T-helper 1 cell (primary cell): ENCODE data around the gene LILRA6.
A peak's percentile ranks its signal among the peaks of the same experiment; 100 is the strongest.
"Not testable (repeated sequence)": the region's sequence is repeated elsewhere in the genome, so short reads cannot be mapped to it uniquely, and the experiment has no call there.

Experiments
- DNase-seq, 5 donors: peaks; one replicate each; pipeline ENCODE4 v3.0.0-alpha.2; 2012 to 2020
- total RNA-seq, 4 donors: gene quantifications; one replicate each; lab custom pipeline; 2026; lab: John Stamatoyannopoulos, UW

Gene LILRA6
- total RNA-seq = 0.23 to 1.3 (median 0.42) reads per million in 4 donors

DNA sequence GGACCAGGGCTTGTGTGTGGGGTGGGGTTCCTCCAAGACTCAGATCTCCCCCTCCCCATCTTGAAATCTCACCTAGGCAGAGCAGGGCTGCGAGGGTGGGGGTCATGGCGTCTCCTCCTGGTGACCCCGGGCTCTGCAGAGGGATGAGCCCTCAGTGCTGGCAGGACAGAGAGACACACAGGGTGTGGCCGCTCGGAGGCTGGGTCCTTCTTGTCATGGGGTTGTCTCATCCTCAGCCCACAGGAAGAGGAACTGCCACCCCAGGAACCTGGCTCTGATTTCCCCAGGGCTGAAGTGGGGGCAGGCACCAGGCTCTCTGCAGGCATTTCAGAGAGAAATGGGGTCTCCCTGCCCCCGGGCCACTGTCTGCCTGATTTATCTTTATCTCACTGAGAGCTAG is at the start of gene LILRA6:
LILRA6 (minus strand) TSS at position 145 of the 400 bp plus-strand sequence.
- DNase-seq = not testable (repeated sequence)

DNA sequence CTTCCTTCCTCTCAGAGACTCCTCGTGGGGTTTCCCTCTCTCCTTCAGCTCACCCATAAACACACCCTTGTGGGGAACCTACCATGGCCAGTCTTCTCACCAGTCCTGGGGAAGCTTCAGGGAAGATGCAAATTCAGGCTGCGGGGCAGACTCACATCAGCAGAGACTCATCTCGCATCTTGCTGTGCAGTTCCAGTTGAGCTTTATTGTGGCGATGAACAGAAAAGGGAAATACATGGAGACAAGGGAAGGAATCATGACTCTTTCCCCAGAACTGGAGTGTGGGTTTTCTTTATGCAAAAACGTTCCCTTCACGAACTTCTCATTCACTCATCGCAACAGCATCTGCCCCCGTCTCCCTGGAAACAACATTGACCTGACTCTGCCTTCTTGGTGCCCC is 46.6 kb upstream of the LILRA6 start:
- DNase-seq = not testable (repeated sequence)

DNA sequence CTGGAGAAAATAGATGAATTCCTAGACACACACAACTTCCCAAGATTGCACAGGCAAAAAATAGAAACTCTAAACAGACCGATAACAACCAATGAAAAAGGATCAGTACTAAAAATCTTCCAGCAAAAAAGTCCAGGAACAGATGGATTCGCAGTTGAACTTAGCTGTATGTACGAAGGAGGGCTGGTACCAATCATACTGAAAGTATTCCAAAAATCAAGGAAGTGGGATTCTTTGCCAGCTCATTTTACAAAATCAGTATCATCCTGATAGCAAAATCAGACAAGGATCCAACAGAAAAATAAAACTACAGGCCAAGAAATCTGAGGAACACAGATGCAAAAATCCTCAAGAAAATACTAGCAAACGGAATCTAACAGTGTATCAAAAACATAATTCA is 44.9 kb upstream of the LILRA6 start:
- no peak for DNase-seq

DNA sequence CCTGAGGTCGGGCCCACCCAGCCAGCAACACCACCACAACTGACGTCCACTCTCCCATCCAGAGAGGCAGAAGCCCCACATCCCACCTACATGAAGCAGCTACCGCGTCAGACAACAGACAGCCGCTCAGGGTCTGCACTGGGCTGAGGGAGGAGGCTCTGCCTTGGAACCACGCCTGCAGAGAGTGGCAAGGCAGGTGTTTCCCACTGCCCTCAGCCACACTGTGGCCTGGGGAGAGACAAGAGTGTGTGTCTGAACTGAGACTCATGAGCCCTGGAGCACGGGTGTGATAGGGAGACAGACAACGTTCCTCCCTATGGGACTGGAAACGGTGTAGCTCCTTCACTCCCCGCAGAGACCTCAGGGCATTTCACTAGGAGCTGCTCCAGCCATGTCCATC is 43.7 kb upstream of the LILRA6 start:
- DNase-seq = not testable (repeated sequence)

DNA sequence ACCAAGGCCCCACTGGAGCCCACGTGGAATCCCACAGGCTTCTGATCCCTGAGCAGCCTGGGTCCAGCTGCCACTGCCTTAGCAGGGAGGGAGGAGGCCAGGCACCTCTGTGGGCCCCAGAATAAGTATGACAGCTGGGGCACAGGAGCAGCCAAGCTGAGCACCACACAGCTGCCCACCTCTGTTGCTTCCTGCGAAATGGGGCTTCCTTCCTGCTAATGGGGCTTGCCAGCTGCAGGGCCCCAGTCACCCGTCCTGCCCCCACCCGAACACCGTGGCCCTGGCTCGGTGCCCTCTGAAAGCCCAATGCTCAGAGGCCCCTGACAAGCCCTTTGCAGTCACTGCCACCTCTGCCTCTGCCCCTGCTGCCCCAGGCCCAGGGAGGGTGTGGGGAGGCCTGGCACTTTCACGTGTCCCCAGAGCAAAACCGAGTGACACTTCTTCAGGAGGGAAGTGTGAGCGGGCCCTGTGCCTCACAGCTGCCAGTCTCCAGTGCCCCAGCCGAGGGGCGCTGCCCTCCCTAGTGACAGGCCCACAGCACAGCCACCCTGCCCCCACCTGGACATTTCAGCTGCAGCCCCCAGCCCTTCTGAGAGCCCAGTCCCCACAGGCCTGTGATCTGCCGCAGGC is 43.0 kb upstream of the LILRA6 start:
- DNase-seq = not testable (repeated sequence)

DNA sequence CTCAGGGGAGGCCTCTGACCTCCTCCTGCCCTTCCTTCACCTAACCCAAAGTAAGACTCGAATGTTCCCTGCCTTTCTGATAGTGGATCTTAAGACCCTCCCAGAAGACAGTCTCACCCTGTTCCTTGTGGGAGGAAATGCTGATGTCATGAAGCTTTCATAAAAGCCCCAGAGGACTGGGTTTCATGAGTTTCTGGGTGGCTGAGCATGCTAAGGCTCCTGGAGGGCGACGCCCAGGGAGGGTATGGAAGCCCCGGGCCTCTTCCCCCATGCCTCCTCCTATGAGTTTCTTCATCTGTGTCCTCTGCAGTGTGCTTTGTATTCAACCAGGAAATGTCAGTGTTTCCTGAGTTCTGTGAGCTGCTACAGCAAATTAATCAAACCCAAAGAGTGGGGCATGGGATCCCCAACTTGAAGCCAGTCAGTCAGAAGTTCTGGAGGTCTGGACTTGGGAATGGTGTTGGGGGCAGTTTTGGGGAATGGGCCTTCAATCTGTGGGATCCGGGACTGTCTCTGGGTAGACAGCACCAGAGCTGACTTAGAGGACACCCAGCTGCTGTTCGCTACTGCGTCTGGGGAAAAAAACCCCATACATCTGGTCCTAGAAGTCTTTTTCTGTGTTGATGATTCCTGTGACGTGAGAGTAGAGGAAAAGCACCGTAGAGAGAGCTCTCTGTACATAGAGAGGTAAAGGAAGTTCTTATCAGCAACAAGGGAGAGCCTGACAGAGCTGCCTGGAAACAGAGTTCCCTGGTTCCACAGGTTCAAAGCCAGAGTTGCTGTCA is 40.3 kb upstream of the LILRA6 start:
- no peak for DNase-seq

DNA sequence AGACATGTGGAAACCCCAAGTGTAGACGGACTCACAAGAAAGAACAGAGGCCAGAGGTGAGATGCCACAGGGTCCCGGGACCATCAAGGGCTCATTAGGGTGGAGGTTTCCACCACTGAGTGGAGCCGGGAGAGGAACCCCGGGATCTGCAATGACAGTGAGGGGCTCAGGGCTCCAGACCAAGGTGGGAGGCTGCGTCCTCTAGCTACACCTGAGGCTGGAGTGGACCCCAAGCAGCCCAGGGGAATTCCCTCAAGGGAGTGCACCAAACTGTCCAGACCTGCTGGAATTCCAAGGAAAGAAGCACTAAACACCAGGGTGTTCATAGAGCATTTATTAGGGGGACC is 39.1 kb upstream of the LILRA6 start:
- DNase-seq = not testable (repeated sequence)

DNA sequence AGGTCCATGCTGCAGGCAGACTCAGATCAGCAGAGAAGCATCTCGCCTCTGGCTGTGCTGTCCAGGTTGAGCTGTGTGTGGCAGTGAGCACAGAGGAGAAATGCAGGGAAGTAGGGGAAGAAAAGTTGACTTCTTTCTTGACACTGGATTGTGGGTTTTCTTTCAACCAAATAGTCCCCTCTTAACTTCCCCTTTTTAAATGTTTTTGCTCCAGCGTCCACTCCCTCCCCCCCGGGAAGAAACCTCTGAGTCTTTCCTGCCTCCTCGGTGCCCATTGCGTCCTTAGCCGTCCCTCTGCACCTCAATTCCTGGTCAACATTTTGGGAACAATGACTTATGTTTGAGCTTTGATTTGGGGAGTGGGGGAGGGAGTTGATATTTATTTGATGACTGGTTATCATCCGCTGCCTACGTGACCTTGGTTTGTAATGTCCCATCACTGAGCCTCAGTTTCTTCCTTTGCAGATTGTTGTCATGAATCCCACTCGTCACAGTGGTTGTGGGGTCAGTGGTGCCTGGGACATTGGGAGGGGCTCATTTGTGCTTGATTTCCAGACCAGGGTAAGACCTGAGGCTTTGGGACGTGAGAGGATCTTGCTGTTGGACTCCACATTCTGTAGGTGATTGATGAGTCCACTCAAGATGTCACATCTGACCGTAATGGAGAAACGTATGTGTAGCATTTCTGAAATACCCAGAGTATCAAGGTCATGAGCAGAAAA is 38.6 kb upstream of the LILRA6 start, which contains the start of gene LILRB2:
LILRB2 (minus strand) TSS at position 104 of the 722 bp plus-strand sequence. CDS start 614 bp downstream, outside the sequence.
- DNase-seq = no peak

DNA sequence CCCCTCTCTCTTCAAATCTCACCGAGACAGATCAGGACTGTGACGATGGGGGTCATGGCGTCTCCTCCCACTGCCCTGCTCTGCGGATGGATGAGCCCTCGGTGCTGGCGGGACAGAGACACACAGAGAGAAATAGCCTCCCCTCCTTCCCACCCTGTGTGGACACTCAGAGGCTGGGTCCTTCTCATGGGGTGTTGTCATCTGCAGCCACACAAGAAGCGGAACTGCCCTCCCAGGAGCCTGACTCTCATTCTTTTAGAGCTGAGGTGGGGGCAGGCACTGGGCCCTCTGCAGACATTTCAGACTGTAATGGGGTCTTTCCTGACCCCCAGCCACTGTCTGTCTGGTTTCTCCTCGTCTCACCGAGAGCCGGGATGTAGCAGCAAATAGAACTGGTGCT is 37.9 kb upstream of the LILRA6 start:
- not testable (repeated sequence) for DNase-seq

DNA sequence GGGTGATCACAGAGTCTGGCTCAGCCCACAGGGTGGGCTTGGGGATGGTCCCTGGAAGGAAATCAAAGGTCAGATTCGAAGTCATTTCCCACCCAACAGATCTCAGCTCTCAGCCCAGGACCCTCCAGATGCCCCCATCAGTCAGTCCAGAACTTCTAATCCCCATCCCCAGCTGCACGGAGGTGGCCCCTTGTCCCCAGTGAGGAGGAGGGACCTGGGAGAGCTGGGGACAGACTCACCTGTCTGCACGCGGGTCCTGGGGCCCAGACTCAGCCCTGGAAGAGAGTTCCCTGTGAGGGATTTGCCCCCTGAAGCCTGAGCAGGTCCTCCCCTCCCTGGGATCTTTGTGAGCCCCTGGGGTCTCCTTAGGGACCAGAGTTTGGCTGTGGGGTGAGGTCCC is 37.4 kb upstream of the LILRA6 start:
- not testable (repeated sequence) for DNase-seq

DNA sequence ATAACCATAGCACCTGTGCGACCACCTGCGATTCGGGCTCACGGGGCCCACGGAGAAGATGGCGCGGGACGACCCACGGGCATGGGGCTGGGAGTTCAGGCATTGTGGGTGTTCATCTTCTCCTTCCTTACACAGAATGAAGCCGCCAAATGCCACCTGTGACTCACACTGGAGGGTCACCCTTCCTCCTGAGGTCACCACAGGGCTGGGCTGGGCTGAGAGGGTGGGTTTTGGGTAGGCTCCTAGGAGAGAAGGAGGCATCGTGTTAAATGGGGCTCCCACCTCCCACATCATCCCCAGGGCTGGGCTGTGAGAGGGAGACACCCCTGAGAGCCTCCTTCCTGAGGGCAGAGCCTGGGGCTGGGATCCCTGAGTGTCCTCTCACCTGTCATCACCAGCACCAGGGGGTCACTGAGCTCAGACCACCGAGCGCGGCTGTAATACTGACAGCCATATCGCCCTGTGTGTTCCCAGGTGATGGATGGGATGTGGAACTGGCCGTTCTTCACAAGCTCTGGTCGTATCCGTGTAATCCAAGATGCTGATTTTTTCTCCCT is 36.9 kb upstream of the LILRA6 start:
- no peak for DNase-seq

DNA sequence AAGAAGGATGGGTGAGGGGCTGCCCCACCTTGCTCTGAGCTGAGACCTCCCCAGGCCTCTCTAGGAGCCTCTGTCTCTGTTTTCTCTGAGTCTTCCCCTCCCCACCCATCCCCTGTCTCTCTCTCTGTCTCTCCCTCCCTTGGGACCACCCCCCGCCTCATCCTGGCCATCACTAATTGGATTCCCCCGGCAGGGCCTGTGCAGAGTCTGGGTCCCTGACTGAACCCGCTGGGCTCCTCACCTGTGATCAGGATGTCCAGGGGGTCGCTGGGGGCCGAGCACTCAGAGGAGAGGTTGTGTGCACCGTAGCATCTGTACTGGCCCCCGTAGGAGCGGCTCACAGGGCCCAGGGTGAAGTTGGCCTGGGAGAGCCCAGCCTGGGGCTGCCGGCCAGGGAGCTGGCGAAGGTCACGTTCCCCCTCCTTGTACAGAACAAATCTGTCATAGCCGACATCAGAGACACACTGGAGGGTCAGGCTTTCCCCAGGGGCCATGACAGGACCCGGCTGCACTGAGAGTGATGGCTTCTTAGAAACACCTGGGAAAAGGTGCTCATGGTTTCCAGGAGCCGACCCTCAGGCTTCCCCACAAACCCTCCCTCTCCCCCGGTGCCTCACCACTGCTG is 36.1 kb upstream of the LILRA6 start:
- not testable (repeated sequence) for DNase-seq

DNA sequence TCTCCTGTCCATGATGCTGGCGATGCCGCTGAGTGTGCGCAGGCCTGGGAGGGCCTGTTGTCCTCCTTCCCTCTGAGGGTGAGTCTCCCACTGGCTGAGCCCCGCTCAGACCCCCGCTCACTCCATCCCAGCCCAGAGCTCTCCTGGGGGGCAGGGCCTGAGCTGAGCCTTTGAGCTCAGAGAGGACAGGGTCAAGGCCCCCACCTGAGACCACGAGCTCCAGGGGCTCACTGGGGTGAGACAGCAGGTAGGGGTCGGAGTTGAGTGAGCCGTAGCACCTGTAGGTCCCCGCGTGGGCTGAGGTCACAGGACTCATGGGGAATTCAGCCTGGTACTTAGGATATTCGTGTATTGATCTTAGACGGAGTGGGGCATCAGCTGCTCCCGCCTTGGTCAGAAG is 35.5 kb upstream of the LILRA6 start:
- DNase-seq = not testable (repeated sequence)

DNA sequence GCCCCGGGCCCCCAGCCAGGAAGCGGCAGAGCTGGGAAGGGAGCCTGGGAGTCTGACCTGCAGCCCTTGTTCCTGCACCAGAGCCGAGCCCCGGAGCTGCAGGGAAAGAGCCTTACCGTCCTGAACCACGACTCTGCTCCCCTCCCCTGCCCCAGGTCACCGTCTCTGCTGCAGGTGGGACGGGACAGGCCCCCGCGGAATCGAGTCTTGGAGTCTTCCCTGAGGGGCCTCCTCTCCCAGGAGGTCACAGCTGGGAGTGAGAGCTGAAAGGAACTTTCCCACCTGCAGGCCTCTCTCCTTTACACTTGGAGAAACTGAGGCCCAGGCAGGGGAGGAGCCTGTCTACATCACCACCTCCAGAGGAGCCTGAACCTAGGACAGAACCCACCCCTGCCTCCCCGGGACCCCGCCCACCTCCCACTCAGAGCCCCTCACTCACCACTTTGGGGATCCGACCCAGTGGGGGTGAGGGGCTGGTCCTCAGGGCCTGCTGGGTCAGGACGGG is 34.6 kb upstream of the LILRA6 start:
- not testable (repeated sequence) for DNase-seq

DNA sequence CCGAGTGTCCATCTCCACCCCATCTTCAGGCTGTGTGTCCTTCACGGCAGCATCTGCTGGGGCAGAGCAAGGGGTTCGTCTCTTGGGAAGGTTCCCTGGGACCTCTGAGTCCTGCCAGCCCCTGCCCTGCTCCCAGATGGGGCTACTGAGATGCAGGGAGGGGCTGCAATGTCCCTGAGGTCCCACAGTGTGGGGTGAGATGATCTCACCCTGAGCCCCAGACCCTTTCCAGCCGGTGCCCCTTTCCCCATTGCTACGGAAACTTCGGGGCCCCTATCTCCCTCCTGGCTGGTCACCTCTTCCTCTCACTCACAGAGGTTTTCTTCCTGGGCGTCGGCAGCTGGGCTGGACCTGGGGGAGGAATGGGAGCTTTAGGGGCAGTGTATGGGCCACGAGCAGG is 33.4 kb upstream of the LILRA6 start:
- DNase-seq = no peak

DNA sequence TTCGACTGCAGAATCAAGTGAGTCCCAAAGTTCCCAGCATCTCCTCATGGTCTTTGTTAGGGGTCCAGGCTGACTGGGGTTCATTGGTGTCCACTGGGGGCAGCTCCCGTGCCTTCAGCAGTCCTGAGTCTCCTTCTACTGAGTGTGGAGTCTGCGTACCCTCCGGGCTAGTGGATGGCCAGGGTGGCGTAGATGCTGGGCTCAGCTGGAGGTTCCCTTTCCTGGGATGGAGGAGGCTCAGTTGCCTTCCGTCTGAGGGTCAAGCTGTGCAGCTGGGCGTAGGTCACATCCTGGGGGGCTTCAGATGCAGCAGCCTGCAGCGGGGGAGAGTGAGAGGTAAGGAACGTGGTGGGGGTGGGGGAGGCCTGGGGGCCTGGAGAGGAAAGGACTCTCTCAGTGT is 31.9 kb upstream of the LILRA6 start:
- DNase-seq = not testable (repeated sequence)

DNA sequence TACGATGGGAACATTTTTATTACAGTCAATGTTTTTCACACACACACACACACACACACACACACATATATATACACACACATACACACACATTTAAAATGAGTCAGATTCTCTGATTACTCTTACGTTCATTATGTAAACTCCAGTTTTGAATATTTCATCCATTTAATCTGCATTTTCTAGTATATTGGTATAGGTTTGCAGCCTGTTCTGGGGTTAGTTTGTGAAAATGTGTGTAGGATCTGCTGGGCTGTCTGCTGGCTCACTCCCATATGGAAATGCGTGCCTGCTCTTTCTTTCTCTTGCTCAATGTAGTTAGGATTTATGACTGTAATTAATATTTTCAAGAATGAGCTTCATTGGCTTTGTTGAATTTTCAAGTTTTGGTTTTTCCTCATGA is 31.2 kb upstream of the LILRA6 start:
- no peak for DNase-seq

DNA sequence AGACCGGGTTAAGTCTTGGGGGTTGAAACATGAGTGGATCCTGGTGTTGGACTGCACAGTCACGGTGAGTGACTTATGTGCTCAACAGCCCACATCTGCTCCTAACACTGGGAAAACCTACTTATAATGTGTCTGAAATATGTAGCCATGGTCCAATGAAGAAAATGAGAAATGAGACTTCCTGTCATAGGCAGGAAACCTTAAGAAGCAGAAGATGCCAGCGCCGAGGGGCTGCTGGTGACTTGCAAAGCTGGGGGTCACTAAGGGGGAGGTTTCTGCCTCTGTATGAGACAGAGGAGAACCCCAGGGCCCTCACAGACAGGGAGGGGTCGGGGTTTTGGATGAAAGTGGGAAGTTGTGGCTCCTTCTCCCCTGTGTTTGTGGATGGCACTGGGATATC is 29.6 kb upstream of the LILRA6 start:
- DNase-seq = not testable (repeated sequence)

DNA sequence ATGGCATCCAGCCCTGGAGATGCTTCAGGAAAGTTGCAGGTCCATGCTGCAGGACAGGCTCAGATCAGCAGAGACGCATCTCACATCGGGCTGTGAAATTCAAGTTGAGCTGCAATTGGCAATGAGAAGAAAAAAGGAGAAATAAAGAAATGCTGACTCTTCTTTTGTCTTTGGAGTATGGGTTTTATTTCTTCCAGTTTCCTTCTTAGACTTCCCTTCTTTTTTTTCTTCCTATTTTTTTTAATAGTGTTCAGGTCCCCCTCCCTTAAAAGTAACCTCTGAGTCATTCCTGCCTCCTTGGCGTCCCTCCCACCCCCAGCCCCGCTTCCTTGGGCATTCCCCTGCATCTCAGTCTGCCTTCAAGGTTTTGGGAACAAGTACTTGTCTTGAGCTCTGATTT is 29.0 kb upstream of the LILRA6 start:
- not testable (repeated sequence) for DNase-seq

DNA sequence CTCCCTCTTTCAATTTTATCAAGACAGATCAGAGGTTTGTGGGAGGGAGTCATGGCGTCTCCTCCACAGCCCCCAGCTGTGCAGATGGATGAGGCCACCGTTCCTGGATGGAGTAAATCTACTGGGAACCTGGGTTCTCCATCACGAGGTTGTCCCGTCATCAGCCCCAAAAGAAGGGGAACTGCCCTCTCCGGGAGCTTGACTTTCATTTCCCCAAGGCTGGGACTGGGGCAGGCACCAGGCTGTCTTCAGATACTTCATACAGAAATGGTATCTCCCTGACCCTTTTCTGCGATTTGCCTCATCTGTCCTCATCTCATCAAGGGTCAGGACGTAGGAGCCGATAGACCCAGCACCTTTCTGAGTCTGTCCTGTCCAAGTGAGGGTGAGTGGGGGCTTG is 28.5 kb upstream of the LILRA6 start:
- no peak for DNase-seq

DNA sequence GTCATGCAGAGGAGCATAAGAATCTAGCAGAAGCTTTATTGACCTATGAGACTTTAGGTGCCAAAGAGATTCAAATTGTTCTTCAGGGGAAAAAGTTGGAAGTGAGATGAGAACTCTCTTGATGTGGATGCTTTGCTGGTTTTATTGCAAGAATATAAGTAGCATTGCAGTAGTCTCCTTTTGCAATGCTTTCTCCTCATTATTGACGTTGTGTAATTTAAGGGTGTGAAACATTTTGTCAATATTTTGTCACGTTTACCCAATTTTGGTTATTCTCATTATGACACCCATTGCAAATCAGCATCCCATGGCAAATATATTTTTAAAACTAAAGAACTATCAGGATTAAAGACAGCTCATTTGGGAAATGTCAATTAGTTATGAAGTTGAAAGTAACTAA is 26.3 kb upstream of the LILRA6 start:
- no peak for DNase-seq

DNA sequence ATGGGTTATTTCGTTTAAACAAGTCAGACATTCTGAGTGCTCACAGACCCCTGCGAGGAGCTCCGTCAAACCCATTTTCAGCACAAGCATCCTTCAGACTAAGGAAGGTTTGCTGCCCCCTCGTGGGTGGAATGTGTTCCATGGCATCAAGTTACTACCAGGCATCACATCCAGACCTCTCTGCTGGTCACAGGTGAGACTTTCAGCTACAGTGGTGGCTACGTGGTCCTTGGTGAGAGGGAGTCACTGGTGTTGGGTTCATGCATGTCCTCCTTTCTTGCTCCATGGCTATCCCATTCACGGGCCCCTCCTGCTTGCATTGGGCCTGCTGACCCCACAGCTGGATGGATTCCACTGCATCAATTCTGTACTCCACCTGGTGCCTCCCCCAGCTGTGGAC is 23.5 kb upstream of the LILRA6 start:
- DNase-seq = peak in 3 of 5 donors; percentile 30 to 56 (median 54)

DNA sequence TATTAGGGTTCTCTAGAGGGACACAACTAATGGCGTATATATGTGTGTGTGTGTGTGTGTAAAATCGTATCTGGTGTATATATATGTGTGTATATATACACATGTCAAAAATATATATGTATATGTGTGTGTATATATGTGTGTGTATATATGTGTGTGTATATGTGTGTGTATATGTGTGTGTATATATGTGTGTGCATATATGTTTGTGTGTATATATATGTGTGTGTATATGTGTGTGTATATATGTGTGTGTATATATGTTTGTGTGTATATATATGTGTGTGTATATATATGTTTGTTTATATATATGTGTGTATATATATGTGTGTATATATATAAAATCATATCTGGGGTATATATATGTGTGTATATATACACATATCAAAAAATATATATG is 19.9 kb upstream of the LILRA6 start:
- no peak for DNase-seq
